Uterus (tissue), 4 donors: Measurements from ENCODE around the gene HIVEP3. TPM values are rescaled to one million over a fixed set of nuclear protein-coding genes. Genes with fewer than 3 reads are reported as not detected.

Source experiments
- DNase-seq, 2 donors: peaks; one replicate each; pipeline ENCODE4 v3.0.0-alpha.2; 2019 to 2020
- H3K27ac ChIP-seq, 2 donors: fragments of 200-600 bp; sonication (generic); 1 replicate in 1 of 2; 2 replicates in 1 of 2; pipeline ENCODE4 v1.5.1; 2016 to 2018
- H3K27me3 ChIP-seq, 2 donors: fragments of 200-600 bp; sonication (generic); one replicate each; pipeline ENCODE4 v1.5.1; 2018 to 2019; ENCODE audit warnings: control low read depth in 1 of 2
- H3K36me3 ChIP-seq, 2 donors: fragments of 200-600 bp; sonication (generic); one replicate each; pipeline ENCODE4 v1.5.1; 2019; ENCODE audit warnings: control low read depth in 1 of 2
- H3K4me1 ChIP-seq, 2 donors: fragments of 200-600 bp; sonication (generic); one replicate each; pipeline ENCODE4 v1.5.1; 2018 to 2019; ENCODE audit warnings: control low read depth in 1 of 2
- H3K4me3 ChIP-seq, 2 donors: fragments of 200-600 bp; sonication (generic); 1 replicate in 1 of 2; 2 replicates in 1 of 2; pipeline ENCODE4 v1.5.1; 2018 to 2019; ENCODE audit warnings: mild to moderate bottlenecking in 1 of 2
- H3K9me3 ChIP-seq, 2 donors: fragments of 200-600 bp; sonication (generic); one replicate each; pipeline ENCODE4 v1.5.1; 2019; ENCODE audit warnings: control low read depth in 1 of 2
- POLR2A ChIP-seq, 2 donors: fragments of 450-650 bp; IDR thresholded peaks; one replicate each; pipeline ENCODE4 v1.6.1; 2016; ENCODE audit warnings: antibody characterized with exemption in 2 of 2, mild to moderate bottlenecking in 1 of 2, moderate library complexity in 1 of 2
- intact Hi-C: fragments of 100-400 bp; cut with DNase I; formaldehyde crosslinking; loops from one replicate; pipeline ENCODE4 v1.15.1; 2023; ENCODE audit warnings: low total_unique reads
- total RNA-seq, 4 donors: library from RNA; depleted of rRNA in 3 of 4; stranded (reverse); fragments of >200 nt in 3 of 4; gene quantifications; one replicate each; pipeline versions ENCODE4 v1.1.0 to v1.2.4, GENCODE V29; 2014 to 2023
- TF ChIP-seq, protein P1 (sequence below), 4 experiments: fragments of 200-600 bp in 2 of 4; fragments of 450-650 bp in 2 of 4; sonication (generic) in 2 of 4; IDR thresholded peaks; one replicate each; pipeline ENCODE4 v1.5.1; 2016 to 2019; ENCODE audit warnings: antibody characterized with exemption in 4 of 4, mild to moderate bottlenecking in 2 of 4, moderate library complexity in 1 of 4
- donor health status: DM: yes; HTN: yes; CAD: no.

Gene HIVEP3
- total RNA-seq, 4 donors from 2014 or later: 0.51 to 7.6 (median 2.9) TPM

DNA sequence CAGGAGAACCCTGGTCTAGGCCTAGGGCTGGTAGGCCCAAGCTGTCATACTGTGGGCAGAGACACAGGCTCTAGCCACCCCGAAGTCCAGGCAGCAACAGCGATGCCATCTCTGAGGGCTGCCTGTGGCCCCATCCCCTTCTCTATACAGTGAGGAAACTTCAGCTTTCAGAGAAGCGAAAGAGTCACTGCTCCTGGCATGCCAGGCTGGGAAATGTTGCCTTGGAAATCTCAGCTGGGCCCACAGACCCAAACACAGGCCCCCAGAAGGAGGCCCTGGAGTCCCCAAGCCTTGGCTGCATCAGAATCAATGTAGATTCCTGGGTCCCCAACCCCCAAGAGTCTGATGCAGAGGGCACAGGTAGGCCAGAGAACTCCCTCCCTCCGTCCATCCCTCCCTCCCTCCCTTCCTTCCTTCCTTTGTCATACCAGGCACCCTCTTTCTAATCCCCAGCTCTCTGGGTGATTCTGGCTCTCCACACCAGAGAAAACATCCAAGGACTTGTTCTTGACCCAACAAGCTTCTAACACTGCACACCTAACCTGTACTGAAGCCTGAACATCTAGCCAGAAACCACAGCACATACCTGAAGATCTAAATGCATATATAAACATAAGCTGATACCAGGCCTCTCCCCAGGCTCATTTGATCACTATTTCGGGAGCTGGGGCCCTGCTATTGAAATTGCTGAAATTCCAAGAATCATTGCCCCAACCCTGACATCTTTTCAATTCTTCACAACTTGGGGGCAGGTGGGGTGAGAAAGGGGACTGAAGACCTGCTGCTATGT, 291.0 kb downstream of the HIVEP3 start:
- intact Hi-C loops: no loop called here
- H3K4me1 ChIP-seq: no peaks in the 10 kb centered on the region
- H3K36me3 ChIP-seq: no peaks in the 10 kb centered on the region
- no peak overlapping the region for H3K27ac ChIP-seq
- DNase-seq: no peak
- no peaks in the 10 kb centered on the region for H3K27me3 ChIP-seq
- TF ChIP-seq, protein P1, sequence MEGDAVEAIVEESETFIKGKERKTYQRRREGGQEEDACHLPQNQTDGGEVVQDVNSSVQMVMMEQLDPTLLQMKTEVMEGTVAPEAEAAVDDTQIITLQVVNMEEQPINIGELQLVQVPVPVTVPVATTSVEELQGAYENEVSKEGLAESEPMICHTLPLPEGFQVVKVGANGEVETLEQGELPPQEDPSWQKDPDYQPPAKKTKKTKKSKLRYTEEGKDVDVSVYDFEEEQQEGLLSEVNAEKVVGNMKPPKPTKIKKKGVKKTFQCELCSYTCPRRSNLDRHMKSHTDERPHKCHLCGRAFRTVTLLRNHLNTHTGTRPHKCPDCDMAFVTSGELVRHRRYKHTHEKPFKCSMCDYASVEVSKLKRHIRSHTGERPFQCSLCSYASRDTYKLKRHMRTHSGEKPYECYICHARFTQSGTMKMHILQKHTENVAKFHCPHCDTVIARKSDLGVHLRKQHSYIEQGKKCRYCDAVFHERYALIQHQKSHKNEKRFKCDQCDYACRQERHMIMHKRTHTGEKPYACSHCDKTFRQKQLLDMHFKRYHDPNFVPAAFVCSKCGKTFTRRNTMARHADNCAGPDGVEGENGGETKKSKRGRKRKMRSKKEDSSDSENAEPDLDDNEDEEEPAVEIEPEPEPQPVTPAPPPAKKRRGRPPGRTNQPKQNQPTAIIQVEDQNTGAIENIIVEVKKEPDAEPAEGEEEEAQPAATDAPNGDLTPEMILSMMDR (IDR thresholded peaks at IDR 0.05): no peak
- no peak for TF ChIP-seq POLR2A (IDR thresholded peaks at IDR 0.05)
- H3K4me3 ChIP-seq: no peak overlapping the region
- no peaks in the 10 kb centered on the region for H3K9me3 ChIP-seq

DNA sequence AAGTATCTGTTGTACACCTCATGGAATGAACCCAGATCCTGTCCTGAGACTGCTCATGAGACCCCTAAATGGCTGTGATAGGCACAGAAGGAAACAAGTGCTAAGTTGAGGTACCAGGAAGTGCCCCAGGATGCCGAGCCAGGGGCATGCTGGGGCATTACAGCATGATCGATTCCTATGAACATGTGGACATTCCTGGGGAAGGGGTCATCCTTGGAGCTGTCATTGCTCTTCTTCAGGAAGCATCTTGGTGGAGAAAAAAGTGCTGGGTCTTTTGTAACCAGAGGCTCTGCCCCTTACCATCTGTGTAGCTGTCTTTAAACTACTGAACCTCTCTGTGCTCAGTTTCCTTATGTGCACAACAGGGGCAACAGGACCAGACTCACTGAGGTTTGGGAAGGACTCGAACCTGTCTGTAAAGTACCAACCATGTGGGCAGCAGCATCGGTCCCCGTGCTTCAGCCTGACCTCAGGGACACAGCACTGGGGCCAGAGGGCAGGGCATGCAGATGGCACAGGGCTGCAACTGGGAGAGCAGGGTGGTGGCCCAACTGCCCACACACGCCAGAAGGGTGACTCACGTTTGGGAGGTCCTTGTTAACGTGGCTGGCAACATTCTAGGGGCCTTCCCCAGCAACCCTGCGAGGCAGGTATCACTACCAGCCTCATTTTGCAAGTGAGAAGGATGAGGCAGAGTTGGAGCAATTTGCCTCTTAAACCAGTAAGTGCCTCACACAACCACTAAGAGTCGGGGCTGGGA, 291.9 kb downstream of the HIVEP3 start:
- no peak overlapping the region for H3K27ac ChIP-seq
- no peaks in the 10 kb centered on the region for H3K9me3 ChIP-seq
- TF ChIP-seq, protein P1 (IDR thresholded peaks at IDR 0.05): no peak
- TF ChIP-seq POLR2A (IDR thresholded peaks at IDR 0.05): no peak
- intact Hi-C loops: no loop called here
- no peak overlapping the region for H3K4me3 ChIP-seq
- H3K4me1 ChIP-seq: no peaks in the 10 kb centered on the region
- no peak for DNase-seq
- H3K36me3 ChIP-seq: no peaks in the 10 kb centered on the region
- H3K27me3 ChIP-seq: no peaks in the 10 kb centered on the region

DNA sequence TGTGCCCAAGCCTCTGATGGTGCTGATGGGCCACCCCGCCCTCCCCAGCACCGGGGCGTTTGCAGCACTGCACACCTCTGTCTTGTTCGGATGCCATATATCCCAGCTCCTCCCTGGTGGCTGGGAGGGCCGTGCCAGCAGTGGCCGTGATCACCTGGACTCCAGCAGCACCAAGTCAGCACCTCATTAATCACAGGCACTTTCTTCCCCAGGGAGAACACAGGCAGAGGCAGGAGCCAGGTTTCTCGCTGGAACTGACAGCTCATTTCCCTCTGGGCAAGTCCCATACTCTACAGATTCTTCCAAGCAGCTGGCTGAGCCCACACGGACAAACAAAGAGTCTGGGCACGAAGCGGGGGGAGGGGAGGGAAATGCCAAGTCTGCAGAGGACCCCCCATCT, 292.6 kb downstream of the HIVEP3 start:
- no peaks in the 10 kb centered on the region for H3K36me3 ChIP-seq
- no peak overlapping the region for H3K4me3 ChIP-seq
- TF ChIP-seq, protein P1 (IDR thresholded peaks at IDR 0.05): no peak
- no peak for TF ChIP-seq POLR2A (IDR thresholded peaks at IDR 0.05)
- H3K27ac ChIP-seq: no peak overlapping the region
- no peaks in the 10 kb centered on the region for H3K9me3 ChIP-seq
- H3K4me1 ChIP-seq: no peaks in the 10 kb centered on the region
- intact Hi-C loops: no loop called here
- DNase-seq: no peak
- H3K27me3 ChIP-seq: no peaks in the 10 kb centered on the region

DNA sequence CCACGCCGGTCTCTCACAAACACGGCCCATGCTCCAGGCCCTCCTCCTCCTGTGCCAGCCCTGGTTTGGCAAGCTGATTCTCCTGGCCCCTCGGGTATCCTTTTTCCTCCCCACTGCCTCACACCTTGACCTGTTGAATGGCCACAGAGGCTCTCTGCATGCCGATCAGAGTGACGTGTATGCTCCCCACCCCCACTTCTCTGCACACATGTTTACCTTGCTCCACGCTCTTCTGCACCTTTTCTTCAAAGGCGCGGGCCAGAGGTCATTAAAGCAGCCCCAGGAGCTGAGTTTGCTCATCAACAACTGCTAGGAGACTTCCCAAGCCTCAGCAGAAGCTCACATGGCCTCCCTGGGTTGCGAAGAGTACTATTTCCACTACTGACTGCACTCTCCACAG, 295.0 kb downstream of the HIVEP3 start:
- Histone ChIP-seq H3K4me3 (no peak overlapping the region), H3K27ac (no peak overlapping the region), H3K36me3 (no peaks in the 10 kb centered on the region), H3K4me1 (no peaks in the 10 kb centered on the region), H3K9me3 (no peaks in the 10 kb centered on the region), H3K27me3 (no peaks in the 10 kb centered on the region)
- intact Hi-C loops: no loop called here
- no peak for DNase-seq
- no peak for TF ChIP-seq POLR2A (IDR thresholded peaks at IDR 0.05)
- TF ChIP-seq, protein P1 (IDR thresholded peaks at IDR 0.05): no peak
